ENCODE measurements around the gene ATE1. TPM values are rescaled to one million over a fixed set of nuclear protein-coding genes. Genes with fewer than 3 reads are reported as not detected.

ATE1 gene
- total RNA-seq, 1 experiment from 2014 or later: 23.8 TPM

- TF ChIP-seq, protein P1, sequence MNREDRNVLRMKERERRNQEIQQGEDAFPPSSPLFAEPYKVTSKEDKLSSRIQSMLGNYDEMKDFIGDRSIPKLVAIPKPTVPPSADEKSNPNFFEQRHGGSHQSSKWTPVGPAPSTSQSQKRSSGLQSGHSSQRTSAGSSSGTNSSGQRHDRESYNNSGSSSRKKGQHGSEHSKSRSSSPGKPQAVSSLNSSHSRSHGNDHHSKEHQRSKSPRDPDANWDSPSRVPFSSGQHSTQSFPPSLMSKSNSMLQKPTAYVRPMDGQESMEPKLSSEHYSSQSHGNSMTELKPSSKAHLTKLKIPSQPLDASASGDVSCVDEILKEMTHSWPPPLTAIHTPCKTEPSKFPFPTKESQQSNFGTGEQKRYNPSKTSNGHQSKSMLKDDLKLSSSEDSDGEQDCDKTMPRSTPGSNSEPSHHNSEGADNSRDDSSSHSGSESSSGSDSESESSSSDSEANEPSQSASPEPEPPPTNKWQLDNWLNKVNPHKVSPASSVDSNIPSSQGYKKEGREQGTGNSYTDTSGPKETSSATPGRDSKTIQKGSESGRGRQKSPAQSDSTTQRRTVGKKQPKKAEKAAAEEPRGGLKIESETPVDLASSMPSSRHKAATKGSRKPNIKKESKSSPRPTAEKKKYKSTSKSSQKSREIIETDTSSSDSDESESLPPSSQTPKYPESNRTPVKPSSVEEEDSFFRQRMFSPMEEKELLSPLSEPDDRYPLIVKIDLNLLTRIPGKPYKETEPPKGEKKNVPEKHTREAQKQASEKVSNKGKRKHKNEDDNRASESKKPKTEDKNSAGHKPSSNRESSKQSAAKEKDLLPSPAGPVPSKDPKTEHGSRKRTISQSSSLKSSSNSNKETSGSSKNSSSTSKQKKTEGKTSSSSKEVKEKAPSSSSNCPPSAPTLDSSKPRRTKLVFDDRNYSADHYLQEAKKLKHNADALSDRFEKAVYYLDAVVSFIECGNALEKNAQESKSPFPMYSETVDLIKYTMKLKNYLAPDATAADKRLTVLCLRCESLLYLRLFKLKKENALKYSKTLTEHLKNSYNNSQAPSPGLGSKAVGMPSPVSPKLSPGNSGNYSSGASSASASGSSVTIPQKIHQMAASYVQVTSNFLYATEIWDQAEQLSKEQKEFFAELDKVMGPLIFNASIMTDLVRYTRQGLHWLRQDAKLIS (CRISPR knock-in tag; IDR thresholded peaks at IDR 0.05; ENCODE audit: borderline replicate concordance): no peak
- TF ChIP-seq ZNF317 (CRISPR knock-in tag; IDR thresholded peaks at IDR 0.05; ENCODE audit: borderline replicate concordance, low read depth): no peak
- no peak for TF ChIP-seq ZNF416 (CRISPR knock-in tag; IDR thresholded peaks at IDR 0.05)
- TF ChIP-seq RELA (CRISPR knock-in tag; IDR thresholded peaks at IDR 0.05; ENCODE audit: borderline replicate concordance): no peak
- TF ChIP-seq SMAD4 (CRISPR knock-in tag; IDR thresholded peaks at IDR 0.05): no peak
- TF ChIP-seq, protein P2, sequence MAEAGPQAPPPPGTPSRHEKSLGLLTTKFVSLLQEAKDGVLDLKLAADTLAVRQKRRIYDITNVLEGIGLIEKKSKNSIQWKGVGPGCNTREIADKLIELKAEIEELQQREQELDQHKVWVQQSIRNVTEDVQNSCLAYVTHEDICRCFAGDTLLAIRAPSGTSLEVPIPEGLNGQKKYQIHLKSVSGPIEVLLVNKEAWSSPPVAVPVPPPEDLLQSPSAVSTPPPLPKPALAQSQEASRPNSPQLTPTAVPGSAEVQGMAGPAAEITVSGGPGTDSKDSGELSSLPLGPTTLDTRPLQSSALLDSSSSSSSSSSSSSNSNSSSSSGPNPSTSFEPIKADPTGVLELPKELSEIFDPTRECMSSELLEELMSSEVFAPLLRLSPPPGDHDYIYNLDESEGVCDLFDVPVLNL (CRISPR knock-in tag; IDR thresholded peaks at IDR 0.05; ENCODE audit: borderline replicate concordance, low read depth): no peak
- TF ChIP-seq CREB1 (CRISPR knock-in tag; IDR thresholded peaks at IDR 0.05): no peak
- no peak for TF ChIP-seq MLX (CRISPR knock-in tag; IDR thresholded peaks at IDR 0.05)
- no peak for TF ChIP-seq ZNF423 (CRISPR knock-in tag; IDR thresholded peaks at IDR 0.05)
- TF ChIP-seq SP1 (CRISPR knock-in tag; conservative IDR thresholded peaks at IDR 0.05): no peak
- no peak for TF ChIP-seq ZNF512 (CRISPR knock-in tag; IDR thresholded peaks at IDR 0.05; ENCODE audit: borderline replicate concordance)
- TF ChIP-seq TP53 (CRISPR knock-in tag; IDR thresholded peaks at IDR 0.05): no peak
Measured at GRCh38 chr10:121830101-121830500, 97.7 kb downstream of the ATE1 start (continued).

- Mint-ChIP-seq H3K36me3 (peaks cover 32% of the 10 kb centered on the region), H3K9me3 (peaks cover 7% of the 10 kb centered on the region), H3K4me3 (no peak overlapping the region), H3K27ac (no peak overlapping the region), H3K27me3 (ENCODE audit: low read depth) (no peaks in the 10 kb centered on the region), H3K4me1 (peaks cover 5% of the 10 kb centered on the region; the same call in 1 of the 2 replicates)
- no peak for ATAC-seq
- ChIA-PET CTCF (no interaction called here), POLR2A (no interaction called here)
- DNase-seq (ENCODE audit: low spot score): no peak
- TF ChIP-seq SOX15 (CRISPR knock-in tag; IDR thresholded peaks at IDR 0.05) (no peak), CBFB (CRISPR knock-in tag; IDR thresholded peaks at IDR 0.05; ENCODE audit: low read depth) (no peak), ESRRA (CRISPR knock-in tag; IDR thresholded peaks at IDR 0.05; ENCODE audit: borderline replicate concordance) (no peak), GABPB1 (CRISPR knock-in tag; IDR thresholded peaks at IDR 0.05) (no peak), FOXJ3 (CRISPR knock-in tag; IDR thresholded peaks at IDR 0.05; ENCODE audit: borderline replicate concordance) (no peak), ZNF512 (CRISPR knock-in tag; IDR thresholded peaks at IDR 0.05; ENCODE audit: borderline replicate concordance) (no peak), ZNF317 (CRISPR knock-in tag; IDR thresholded peaks at IDR 0.05; ENCODE audit: borderline replicate concordance, low read depth) (no peak), CREB1 (CRISPR knock-in tag; IDR thresholded peaks at IDR 0.05) (no peak), CTCF (IDR thresholded peaks at IDR 0.05) (no peak), MXD4 (CRISPR knock-in tag; IDR thresholded peaks at IDR 0.05; ENCODE audit: borderline replicate concordance) (no peak), ZNF121 (CRISPR knock-in tag; IDR thresholded peaks at IDR 0.05) (no peak), KAT7 (CRISPR knock-in tag; IDR thresholded peaks at IDR 0.05; ENCODE audit: borderline replicate concordance) (no peak), NFYB (CRISPR knock-in tag; conservative IDR thresholded peaks at IDR 0.05; ENCODE audit: low read depth) (no peak)
- TF ChIP-seq, protein P3, sequence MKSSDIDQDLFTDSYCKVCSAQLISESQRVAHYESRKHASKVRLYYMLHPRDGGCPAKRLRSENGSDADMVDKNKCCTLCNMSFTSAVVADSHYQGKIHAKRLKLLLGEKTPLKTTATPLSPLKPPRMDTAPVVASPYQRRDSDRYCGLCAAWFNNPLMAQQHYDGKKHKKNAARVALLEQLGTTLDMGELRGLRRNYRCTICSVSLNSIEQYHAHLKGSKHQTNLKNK (CRISPR knock-in tag; IDR thresholded peaks at IDR 0.05): no peak
Measured at GRCh38 chr10:121828045-121828444, 99.8 kb downstream of the ATE1 start.

All from WTC11 (cell line).